A549 (cell line): ENCODE results near the gene VAMP7. TPM values are rescaled to one million over a fixed set of nuclear protein-coding genes. Genes with fewer than 3 reads are reported as not detected.

Source experiments
- ATAC-seq, 2 experiments: fragments of 200-7000 bp in 1 of 2; fragments of >200 bp in 1 of 2; cut with Nextera tagmentation in 1 of 2; cut with Tn5 transposase in 1 of 2; 3 replicates each; pipeline versions ENCODE4 v1.8.0 to v1.9.1; 2018 to 2020; ENCODE audit warnings: mild to moderate bottlenecking in 1 of 2, moderate library complexity in 1 of 2
- CTCF ChIA-PET: fragments of 300-600 bp; sonication (Branson Sonifier 250); formaldehyde crosslinking; extraction: SDS; loops from one replicate; lab custom pipeline; 2021; ENCODE audit warnings: antibody characterized with exemption, inconsistent platforms; lab: Yijun Ruan, JAX
- POLR2A ChIA-PET: fragments of 350-600 bp; formaldehyde crosslinking; extraction: SDS; loops from one replicate; lab custom pipeline; 2021; ENCODE audit warnings: antibody characterized with exemption, inconsistent platforms; lab: Yijun Ruan, JAX
- DNase-seq, 2 experiments: peaks; one replicate each; pipeline versions ENCODE4 v3.0.0 to v3.0.0-alpha.2; 2011 to 2016; ENCODE audit warnings: low read depth in 1 of 2, low spot score in 1 of 2
- FAIRE-seq: peaks from 2 replicates; lab custom pipeline; 2011; peaks lifted over from hg19 to GRCh38; lab: Jason Lieb, UNC
- H3K27ac ChIP-seq, 2 experiments: fragments of >200 bp; sonication (Bioruptor Twin); formaldehyde crosslinking; 3 replicates each; pipeline ENCODE4 v1.5.1; 2016 to 2017
- H3K4me1 ChIP-seq: fragments of >200 bp; sonication (Bioruptor Twin); formaldehyde crosslinking; 3 replicates; pipeline ENCODE4 v1.6.1; 2016
- H3K4me2 ChIP-seq: fragments of >200 bp; sonication (Bioruptor Twin); formaldehyde crosslinking; 3 replicates; pipeline ENCODE4 v1.6.1; 2016
- H3K4me3 ChIP-seq: fragments of >200 bp; sonication (Bioruptor Twin); formaldehyde crosslinking; 3 replicates; pipeline ENCODE4 v1.5.1; 2016
- H3K9me3 ChIP-seq: fragments of >200 bp; sonication (Bioruptor Twin); formaldehyde crosslinking; 3 replicates; pipeline ENCODE4 v1.6.1; 2016
- CBX8 ChIP-seq: fragments of 200-600 bp; sonication (generic); IDR thresholded peaks from 2 replicates; pipeline ENCODE4 v1.6.1; 2016
- CEBPB ChIP-seq, 2 experiments: fragments of >200 bp in 1 of 2; sonication (Bioruptor Twin) in 1 of 2; formaldehyde crosslinking in 1 of 2; IDR thresholded peaks; 2 replicates each; pipeline ENCODE4 v1.6.1; 2012 to 2016
- CHD2 ChIP-seq: fragments of 150-350 bp; IDR thresholded peaks from 2 replicates; pipeline ENCODE4 v1.6.1; 2014; ENCODE audit warnings: low read length; ENCODE audit not compliant: partially characterized antibody
- EHF ChIP-seq: fragments of 250-450 bp; sonication (Bioruptor Pico); IDR thresholded peaks from 2 replicates; pipeline ENCODE4 v1.5.0; 2020; ENCODE audit warnings: mild to moderate bottlenecking
- EHMT2 ChIP-seq: fragments of 200-600 bp; sonication (generic); IDR thresholded peaks from 2 replicates; pipeline ENCODE4 v1.6.1; 2016; ENCODE audit warnings: antibody characterized with exemption, low read depth, mild to moderate bottlenecking, moderate library complexity
- EP300 ChIP-seq, 2 experiments: fragments of >200 bp; sonication (Bioruptor Twin); formaldehyde crosslinking; IDR thresholded peaks; 2 replicates in 1 of 2; 3 replicates in 1 of 2; pipeline ENCODE4 v1.6.1; 2016 to 2017
- FOSB ChIP-seq: fragments of 250-450 bp; sonication (Bioruptor Pico); IDR thresholded peaks from 2 replicates; pipeline ENCODE4 v1.5.0; 2020; ENCODE audit warnings: mild to moderate bottlenecking, moderate library complexity
- HOXB5 ChIP-seq: fragments of 250-450 bp; sonication (Bioruptor Pico); IDR thresholded peaks from 2 replicates; pipeline ENCODE4 v1.5.0; 2020; ENCODE audit warnings: mild to moderate bottlenecking, moderate library complexity
- JUN ChIP-seq, 2 experiments: fragments of >200 bp; sonication (Bioruptor Twin); formaldehyde crosslinking; IDR thresholded peaks; 2 replicates in 1 of 2; 3 replicates in 1 of 2; pipeline ENCODE4 v1.6.1; 2016 to 2017
- MAZ ChIP-seq: fragments of 150-350 bp; IDR thresholded peaks from 2 replicates; pipeline ENCODE4 v1.6.1; 2014; ENCODE audit warnings: antibody characterized with exemption, low read depth, low read length, borderline replicate concordance
- MYC ChIP-seq: IDR thresholded peaks from 2 replicates; pipeline ENCODE4 v1.6.1; 2012; ENCODE audit warnings: mild to moderate bottlenecking, inconsistent platforms, low read length, improper control_type of control experiment, borderline replicate concordance
- PHF8 ChIP-seq: fragments of 200-600 bp; sonication (generic); IDR thresholded peaks from 2 replicates; pipeline ENCODE4 v1.6.1; 2016; ENCODE audit warnings: low read depth, mild to moderate bottlenecking, antibody characterized with exemption, moderate library complexity, borderline replicate concordance
- POLR2AphosphoS2 ChIP-seq: conservative IDR thresholded peaks from 2 replicates; pipeline ENCODE4 v1.6.1; 2012; ENCODE audit warnings: low read length, improper control_type of control experiment, inconsistent platforms
- RAD21 ChIP-seq, 2 experiments: fragments of >200 bp in 1 of 2; sonication (Bioruptor Twin) in 1 of 2; formaldehyde crosslinking in 1 of 2; IDR thresholded peaks in 1 of 2; conservative IDR thresholded peaks in 1 of 2; 2 replicates in 1 of 2; 3 replicates in 1 of 2; pipeline ENCODE4 v1.6.1; 2012 to 2018; ENCODE audit warnings: inconsistent platforms in 1 of 2
- RARB ChIP-seq: fragments of 250-450 bp; sonication (Bioruptor Pico); IDR thresholded peaks from 2 replicates; pipeline ENCODE4 v1.8.0; 2021; ENCODE audit warnings: mild to moderate bottlenecking, moderate library complexity
- RNF2 ChIP-seq: fragments of 200-600 bp; sonication (generic); IDR thresholded peaks from 2 replicates; pipeline ENCODE4 v1.6.1; 2016; ENCODE audit warnings: low read depth, mild to moderate bottlenecking, antibody characterized with exemption, moderate library complexity, borderline replicate concordance
- SMC3 ChIP-seq: fragments of >200 bp; sonication (Bioruptor Twin); formaldehyde crosslinking; IDR thresholded peaks from 3 replicates; pipeline ENCODE4 v1.6.1; 2018; ENCODE audit warnings: inconsistent platforms
- SREBF2 ChIP-seq: fragments of 450-650 bp; IDR thresholded peaks from 2 replicates; pipeline ENCODE4 v1.6.1; 2014; ENCODE audit warnings: mild to moderate bottlenecking, moderate library complexity
- TFCP2L1 ChIP-seq: fragments of 250-450 bp; sonication (Bioruptor Pico); IDR thresholded peaks from 2 replicates; pipeline ENCODE4 v1.5.0; 2021; ENCODE audit warnings: mild to moderate bottlenecking
- ZFP36 ChIP-seq: fragments of 450-650 bp; IDR thresholded peaks from 2 replicates; pipeline ENCODE4 v1.6.1; 2014; ENCODE audit warnings: borderline replicate concordance; ENCODE audit not compliant: partially characterized antibody
- WGBS: methylation state at CpG from one replicate; pipeline ENCODE4 v1.1.6; 2017; ENCODE audit errors: missing lambda C conversion rate; 5-methylcytosine and 5-hydroxymethylcytosine counted together
- polyA plus RNA-seq, 4 experiments: library from polyadenylated mRNA; depleted of rRNA in 3 of 4; stranded (reverse); fragments of >200 nt; fragmentation: RNase III in 1 of 4; extraction: RNeasy Plus Mini Kit Qiagen cat#74134 plus additional on column Dnase treatment in 1 of 4; gene quantifications; 2 replicates in 3 of 4; 3 replicates in 1 of 4; pipeline ENCODE4 v1.2.3, GENCODE V29; 2011 to 2017
- TF ChIP-seq, protein P1 (sequence below): IDR thresholded peaks from 2 replicates; pipeline ENCODE4 v1.6.1; 2012
- TF ChIP-seq, protein P2 (sequence below): IDR thresholded peaks from 2 replicates; pipeline ENCODE4 v1.6.1; 2012
- TF ChIP-seq, protein P3 (sequence below): fragments of 250-450 bp; sonication (Bioruptor Pico); IDR thresholded peaks from 2 replicates; pipeline ENCODE4 v1.5.0; 2020; ENCODE audit warnings: low read depth, mild to moderate bottlenecking, moderate library complexity
- TF ChIP-seq, protein P4 (sequence below): fragments of >200 bp; sonication (Bioruptor Twin); formaldehyde crosslinking; IDR thresholded peaks from 3 replicates; pipeline ENCODE4 v1.6.1; 2016

VAMP7 gene
- polyA plus RNA-seq, 2 of the 4 experiments (the other 2 are of a cell fraction) = 35.4 to 53.7 TPM

DNA sequence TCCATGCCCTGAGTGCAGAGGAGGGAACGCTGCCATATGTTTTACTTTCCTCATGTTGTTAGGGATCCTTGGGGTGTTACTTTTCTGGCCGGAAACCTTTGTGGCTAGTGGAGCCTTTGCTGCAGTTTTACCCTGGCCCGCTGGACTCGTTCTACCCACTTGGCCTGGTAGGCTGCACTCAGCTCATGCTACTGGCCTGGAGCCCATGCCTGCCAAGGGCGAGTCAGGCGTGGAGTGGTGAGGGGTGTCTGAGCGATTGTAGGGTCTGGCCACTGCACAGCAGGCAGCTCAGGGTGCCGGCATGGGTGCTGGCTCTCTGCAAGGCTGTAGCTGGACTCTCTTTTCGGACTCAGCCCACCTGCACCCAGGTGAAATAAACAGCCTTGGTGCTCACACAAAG lies 75.0 kb downstream of the VAMP7 start:
- H3K9me3 ChIP-seq = no peaks in the 10 kb centered on the region
- no peak overlapping the region for H3K4me3 ChIP-seq
- no peak overlapping the region for H3K27ac ChIP-seq
- WGBS = 72% methylated on average over 6 of the region's 9 CpGs
- no peak for TF ChIP-seq SREBF2
- TF ChIP-seq EHF (CRISPR knock-in tag) = no peak
- no peak for TF ChIP-seq ZFP36
- TF ChIP-seq MYC = no peak
- no peak for TF ChIP-seq CEBPB (IDR thresholded peaks at IDR 0.05)
- no peak for TF ChIP-seq RAD21 (conservative IDR thresholded peaks at IDR 0.05 in 1 of 2, IDR thresholded peaks at IDR 0.05 in 1 of 2)
- no peak for TF ChIP-seq POLR2AphosphoS2
- CTCF ChIA-PET = no interaction called here
- H3K4me2 ChIP-seq = no peak overlapping the region
- DNase-seq (no peak), ATAC-seq (no peak), FAIRE-seq (no peak)
- no peaks in the 10 kb centered on the region for H3K4me1 ChIP-seq
- POLR2A ChIA-PET = no interaction called here

DNA sequence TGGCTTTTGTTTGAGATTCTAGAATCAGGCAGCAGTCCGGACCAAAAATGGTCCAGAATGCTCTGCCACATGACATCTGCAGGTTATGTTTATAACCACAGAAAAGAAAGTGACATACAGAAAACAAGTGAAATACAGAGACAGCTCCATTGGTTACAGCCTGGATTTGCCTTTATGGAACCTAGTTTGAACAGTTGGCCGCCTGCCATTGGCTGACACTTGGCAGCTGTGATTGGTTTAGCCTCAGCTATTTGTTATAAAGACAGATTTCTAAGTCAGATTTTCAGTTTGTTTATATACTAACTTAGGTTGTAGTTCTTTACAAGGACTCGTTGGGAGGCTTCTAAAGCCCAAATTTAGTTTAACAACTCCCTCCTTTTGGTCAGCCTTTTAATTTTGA lies 75.5 kb downstream of the VAMP7 start:
- no peak for DNase-seq
- WGBS = 14% methylated on average over 3 of the region's 3 CpGs
- no peaks in the 10 kb centered on the region for H3K9me3 ChIP-seq
- no peak overlapping the region for H3K27ac ChIP-seq
- no peak for FAIRE-seq
- POLR2A ChIA-PET = no interaction called here
- TF ChIP-seq MYC (no peak), CHD2 (no peak), HOXB5 (CRISPR knock-in tag) (no peak), CBX8 (no peak), MAZ (no peak), RARB (CRISPR knock-in tag) (no peak), TFCP2L1 (CRISPR knock-in tag) (no peak), JUN (IDR thresholded peaks at IDR 0.05) (no peak)
- TF ChIP-seq, all 56 proteins: peak for 0
- Histone ChIP-seq H3K4me3 (no peak overlapping the region), H3K4me2 (no peak overlapping the region), H3K4me1 (no peaks in the 10 kb centered on the region)
- ATAC-seq = no peak
- CTCF ChIA-PET = no interaction called here

DNA sequence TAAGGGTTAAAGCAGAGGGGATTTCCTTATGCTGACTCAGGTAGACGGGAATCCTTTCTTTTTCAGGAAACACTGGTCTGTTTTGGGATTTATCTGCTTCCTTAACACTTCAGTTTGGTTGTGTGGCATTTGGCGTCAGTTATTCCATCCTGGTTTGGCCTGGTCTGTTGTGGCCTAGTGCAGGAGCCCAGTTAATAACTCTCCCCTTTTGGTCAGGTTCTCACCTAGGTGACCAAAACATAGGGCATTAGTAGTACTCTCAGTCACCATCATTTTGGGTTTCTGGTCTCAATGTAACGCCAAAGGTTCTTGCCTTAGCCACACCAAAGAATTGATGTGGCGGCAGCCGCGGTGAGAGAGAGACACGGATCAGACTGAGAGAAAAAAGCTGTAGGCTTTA lies 76.7 kb downstream of the VAMP7 start:
- ATAC-seq (no peak), DNase-seq (no peak), FAIRE-seq (no peak)
- H3K4me3 ChIP-seq = no peak overlapping the region
- no peaks in the 10 kb centered on the region for H3K9me3 ChIP-seq
- H3K4me1 ChIP-seq = no peaks in the 10 kb centered on the region
- POLR2A ChIA-PET = no interaction called here
- TF ChIP-seq, protein P1, sequence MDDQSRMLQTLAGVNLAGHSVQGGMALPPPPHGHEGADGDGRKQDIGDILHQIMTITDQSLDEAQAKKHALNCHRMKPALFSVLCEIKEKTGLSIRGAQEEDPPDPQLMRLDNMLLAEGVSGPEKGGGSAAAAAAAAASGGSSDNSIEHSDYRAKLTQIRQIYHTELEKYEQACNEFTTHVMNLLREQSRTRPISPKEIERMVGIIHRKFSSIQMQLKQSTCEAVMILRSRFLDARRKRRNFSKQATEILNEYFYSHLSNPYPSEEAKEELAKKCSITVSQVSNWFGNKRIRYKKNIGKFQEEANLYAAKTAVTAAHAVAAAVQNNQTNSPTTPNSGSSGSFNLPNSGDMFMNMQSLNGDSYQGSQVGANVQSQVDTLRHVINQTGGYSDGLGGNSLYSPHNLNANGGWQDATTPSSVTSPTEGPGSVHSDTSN = no peak
- TF ChIP-seq EP300 (IDR thresholded peaks at IDR 0.05) (no peak), CEBPB (IDR thresholded peaks at IDR 0.05) (no peak), RARB (CRISPR knock-in tag) (no peak), PHF8 (no peak), CHD2 (no peak), FOSB (CRISPR knock-in tag) (no peak), SMC3 (no peak), RNF2 (no peak), EHMT2 (no peak), MAZ (no peak)
- TF ChIP-seq, protein P2, sequence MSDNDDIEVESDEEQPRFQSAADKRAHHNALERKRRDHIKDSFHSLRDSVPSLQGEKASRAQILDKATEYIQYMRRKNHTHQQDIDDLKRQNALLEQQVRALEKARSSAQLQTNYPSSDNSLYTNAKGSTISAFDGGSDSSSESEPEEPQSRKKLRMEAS = no peak
- TF ChIP-seq, protein P3, sequence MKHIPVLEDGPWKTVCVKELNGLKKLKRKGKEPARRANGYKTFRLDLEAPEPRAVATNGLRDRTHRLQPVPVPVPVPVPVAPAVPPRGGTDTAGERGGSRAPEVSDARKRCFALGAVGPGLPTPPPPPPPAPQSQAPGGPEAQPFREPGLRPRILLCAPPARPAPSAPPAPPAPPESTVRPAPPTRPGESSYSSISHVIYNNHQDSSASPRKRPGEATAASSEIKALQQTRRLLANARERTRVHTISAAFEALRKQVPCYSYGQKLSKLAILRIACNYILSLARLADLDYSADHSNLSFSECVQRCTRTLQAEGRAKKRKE = no peak
- TF ChIP-seq, protein P4, sequence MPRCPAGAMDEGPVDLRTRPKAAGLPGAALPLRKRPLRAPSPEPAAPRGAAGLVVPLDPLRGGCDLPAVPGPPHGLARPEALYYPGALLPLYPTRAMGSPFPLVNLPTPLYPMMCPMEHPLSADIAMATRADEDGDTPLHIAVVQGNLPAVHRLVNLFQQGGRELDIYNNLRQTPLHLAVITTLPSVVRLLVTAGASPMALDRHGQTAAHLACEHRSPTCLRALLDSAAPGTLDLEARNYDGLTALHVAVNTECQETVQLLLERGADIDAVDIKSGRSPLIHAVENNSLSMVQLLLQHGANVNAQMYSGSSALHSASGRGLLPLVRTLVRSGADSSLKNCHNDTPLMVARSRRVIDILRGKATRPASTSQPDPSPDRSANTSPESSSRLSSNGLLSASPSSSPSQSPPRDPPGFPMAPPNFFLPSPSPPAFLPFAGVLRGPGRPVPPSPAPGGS = no peak
- no peak overlapping the region for H3K27ac ChIP-seq
- CTCF ChIA-PET = no interaction called here
- no peak overlapping the region for H3K4me2 ChIP-seq
- 63% methylated on average over 7 of the region's 7 CpGs for WGBS
